ENCODE data around the gene STARD9.

The STARD9 gene

GRCh38 chr15:42604894-42605744, 29.7 kb downstream of the STARD9 start:
- peak; percentile 76 for DNase-seq (ENCODE audit: low read depth)
- TF ChIP-seq MAX (IDR thresholded peaks at IDR 0.05; ENCODE audit: low read depth, low read length) (peak; percentile 68), POLR2A (IDR thresholded peaks at IDR 0.05; ENCODE audit: extremely low read depth, insufficient read length) (no peak), CTCF (IDR thresholded peaks at IDR 0.05; ENCODE audit: low read depth, low read length) (no peak), MYC (IDR thresholded peaks at IDR 0.05; ENCODE audit: low read depth, low read length) (no peak)
- H3K4me3 ChIP-seq (ENCODE audit: low read depth, low read length) = no peak overlapping the region

- DNase-seq (ENCODE audit: low read depth) = no peak
- no peak for TF ChIP-seq POLR2A (IDR thresholded peaks at IDR 0.05; ENCODE audit: extremely low read depth, insufficient read length)
- no peak for TF ChIP-seq MAX (IDR thresholded peaks at IDR 0.05; ENCODE audit: low read depth, low read length)
- no peak for TF ChIP-seq MYC (IDR thresholded peaks at IDR 0.05; ENCODE audit: low read depth, low read length)
- TF ChIP-seq CTCF (IDR thresholded peaks at IDR 0.05; ENCODE audit: low read depth, low read length) = no peak
- H3K4me3 ChIP-seq (ENCODE audit: low read depth, low read length) = no peak overlapping the region
These were observed 30.4 kb downstream of the STARD9 start for GRCh38 chr15:42605796-42606195.

GRCh38 chr15:42608110-42608531, 32.7 kb downstream of the STARD9 start:
- peak overlapping the region; percentile 8 for H3K4me3 ChIP-seq (ENCODE audit: low read depth, low read length)
- DNase-seq (ENCODE audit: low read depth) = peak; percentile 96
- peak; percentile 40; the same call in 1 of the 2 replicates for TF ChIP-seq MAX (IDR thresholded peaks at IDR 0.05; ENCODE audit: low read depth, low read length)
- TF ChIP-seq MYC (IDR thresholded peaks at IDR 0.05; ENCODE audit: low read depth, low read length) = peak; percentile 77
- no peak for TF ChIP-seq POLR2A (IDR thresholded peaks at IDR 0.05; ENCODE audit: extremely low read depth, insufficient read length)
- TF ChIP-seq CTCF (IDR thresholded peaks at IDR 0.05; ENCODE audit: low read depth, low read length) = no peak

GRCh38 chr15:42608752-42609488, 33.5 kb downstream of the STARD9 start:
- TF ChIP-seq CTCF (IDR thresholded peaks at IDR 0.05; ENCODE audit: low read depth, low read length) (no peak), MYC (IDR thresholded peaks at IDR 0.05; ENCODE audit: low read depth, low read length) (no peak), POLR2A (IDR thresholded peaks at IDR 0.05; ENCODE audit: extremely low read depth, insufficient read length) (no peak), MAX (IDR thresholded peaks at IDR 0.05; ENCODE audit: low read depth, low read length) (no peak)
- DNase-seq (ENCODE audit: low read depth) = peak; percentile 8
- no peak overlapping the region for H3K4me3 ChIP-seq (ENCODE audit: low read depth, low read length)

- DNase-seq (ENCODE audit: low read depth) = no peak
- no peak for TF ChIP-seq MAX (IDR thresholded peaks at IDR 0.05; ENCODE audit: low read depth, low read length)
- TF ChIP-seq POLR2A (IDR thresholded peaks at IDR 0.05; ENCODE audit: extremely low read depth, insufficient read length) = no peak
- no peak for TF ChIP-seq CTCF (IDR thresholded peaks at IDR 0.05; ENCODE audit: low read depth, low read length)
- no peak for TF ChIP-seq MYC (IDR thresholded peaks at IDR 0.05; ENCODE audit: low read depth, low read length)
These were observed 36.1 kb downstream of the STARD9 start for GRCh38 chr15:42611532-42611931.

More at GRCh38 chr15:42611532-42611931, 36.1 kb downstream of the STARD9 start:
- H3K4me3 ChIP-seq (ENCODE audit: low read depth, low read length) = no peak overlapping the region
